ENCODE data around the gene GRN. TPM values are rescaled to one million over a fixed set of nuclear protein-coding genes. Genes with fewer than 3 reads are reported as not detected.
A peak's percentile ranks its signal among the peaks of the same experiment; 100 is the strongest.

The GRN gene
- total RNA-seq, 1 donor from 2014 or later: 327 TPM

DNA sequence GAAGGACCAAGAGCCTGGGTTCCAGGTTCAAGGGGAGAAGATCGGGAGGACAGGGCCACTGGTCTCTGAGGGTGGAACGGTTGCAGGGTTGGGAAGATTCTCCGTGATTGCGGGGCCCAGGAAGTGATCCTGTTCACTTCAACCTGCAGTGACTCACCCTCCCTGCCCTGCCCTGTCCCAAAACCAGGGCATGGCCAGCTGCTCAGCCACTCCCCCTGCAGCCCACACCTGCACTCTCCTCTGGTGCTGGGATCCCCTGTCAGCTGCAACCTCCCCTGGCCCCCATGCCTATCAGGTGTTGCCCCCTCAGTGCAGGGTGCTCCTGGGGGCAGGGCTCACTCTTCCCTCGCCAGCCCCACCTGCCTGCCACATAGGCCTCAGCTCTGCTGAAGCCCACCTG lies 35.6 kb upstream of the GRN start:
- Histone ChIP-seq H3K9me3 (ENCODE audit: insufficient read depth, low read depth, low read length) (no peaks in the 10 kb centered on the region), H3K27ac (ENCODE audit: low read depth, low read length) (no peak overlapping the region), H3K79me2 (ENCODE audit: insufficient read depth, low read length) (no peaks in the 10 kb centered on the region), H2AFZ (ENCODE audit: low read depth, low read length) (no peak overlapping the region), H3K4me1 (ENCODE audit: insufficient read depth, low read length) (peaks cover 3% of the 10 kb centered on the region), H3K4me3 (ENCODE audit: insufficient read depth, low read depth, low read length) (no peak overlapping the region), H3K4me2 (ENCODE audit: low read length) (no peak overlapping the region), H4K20me1 (ENCODE audit: insufficient read depth, low read length) (no peaks in the 10 kb centered on the region), H3K9ac (ENCODE audit: low read length) (no peak overlapping the region), H3K36me3 (ENCODE audit: insufficient read depth, low read length) (no peaks in the 10 kb centered on the region), H3K27me3 (ENCODE audit: insufficient read depth, low read length) (peaks cover 24% of the 10 kb centered on the region)
- Mint-ChIP-seq H3K27ac (ENCODE audit: unreplicated experiment) (no peak overlapping the region), H3K9me3 (ENCODE audit: unreplicated experiment) (no peaks in the 10 kb centered on the region), H3K36me3 (ENCODE audit: low read depth, unreplicated experiment) (peaks cover 2% of the 10 kb centered on the region), H3K4me1 (ENCODE audit: low read depth, unreplicated experiment) (peaks cover 4% of the 10 kb centered on the region), H3K4me3 (ENCODE audit: unreplicated experiment) (peak overlapping the region; percentile 75), H3K27me3 (ENCODE audit: low read depth, unreplicated experiment) (peaks cover 30% of the 10 kb centered on the region)
- no peak for TF ChIP-seq EZH2 (IDR thresholded peaks at IDR 0.05; ENCODE audit: insufficient read depth, low read length)
- DNase-seq (ENCODE audit: low read depth): no peak
- FAIRE-seq: no peak

DNA sequence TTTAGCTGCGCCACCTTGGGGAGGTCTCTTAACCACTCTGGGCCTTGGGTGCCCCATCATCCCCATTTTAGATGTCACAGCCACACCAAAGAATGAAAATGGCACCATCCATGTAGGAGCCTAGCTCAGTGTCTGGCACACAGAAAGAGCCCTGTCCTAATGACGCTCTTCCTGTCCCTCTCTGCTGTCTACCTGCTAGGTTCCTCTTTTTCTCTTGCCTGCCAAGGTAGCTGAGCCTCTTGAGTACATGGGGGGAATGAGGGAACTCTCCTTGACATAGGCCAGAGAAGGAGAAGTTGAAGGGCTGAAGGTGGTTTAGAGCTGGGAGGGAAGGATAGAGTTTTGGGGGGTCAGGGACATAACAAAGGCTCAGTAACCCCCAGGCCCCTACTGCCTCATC lies 34.9 kb upstream of the GRN start:
- Mint-ChIP-seq H3K4me1 (ENCODE audit: low read depth, unreplicated experiment) (peaks cover 4% of the 10 kb centered on the region), H3K36me3 (ENCODE audit: low read depth, unreplicated experiment) (peaks cover 2% of the 10 kb centered on the region), H3K27ac (ENCODE audit: unreplicated experiment) (no peak overlapping the region), H3K4me3 (ENCODE audit: unreplicated experiment) (peak overlapping the region; percentile 62), H3K27me3 (ENCODE audit: low read depth, unreplicated experiment) (peaks cover 30% of the 10 kb centered on the region), H3K9me3 (ENCODE audit: unreplicated experiment) (no peaks in the 10 kb centered on the region)
- H2AFZ ChIP-seq (ENCODE audit: low read depth, low read length): no peak overlapping the region
- FAIRE-seq (no peak), DNase-seq (ENCODE audit: low read depth) (no peak)
- H3K27ac ChIP-seq (ENCODE audit: low read depth, low read length): no peak overlapping the region
- H3K4me2 ChIP-seq (ENCODE audit: low read length): no peak overlapping the region
- TF ChIP-seq EZH2 (IDR thresholded peaks at IDR 0.05; ENCODE audit: insufficient read depth, low read length): no peak
- TF ChIP-seq, protein P1, sequence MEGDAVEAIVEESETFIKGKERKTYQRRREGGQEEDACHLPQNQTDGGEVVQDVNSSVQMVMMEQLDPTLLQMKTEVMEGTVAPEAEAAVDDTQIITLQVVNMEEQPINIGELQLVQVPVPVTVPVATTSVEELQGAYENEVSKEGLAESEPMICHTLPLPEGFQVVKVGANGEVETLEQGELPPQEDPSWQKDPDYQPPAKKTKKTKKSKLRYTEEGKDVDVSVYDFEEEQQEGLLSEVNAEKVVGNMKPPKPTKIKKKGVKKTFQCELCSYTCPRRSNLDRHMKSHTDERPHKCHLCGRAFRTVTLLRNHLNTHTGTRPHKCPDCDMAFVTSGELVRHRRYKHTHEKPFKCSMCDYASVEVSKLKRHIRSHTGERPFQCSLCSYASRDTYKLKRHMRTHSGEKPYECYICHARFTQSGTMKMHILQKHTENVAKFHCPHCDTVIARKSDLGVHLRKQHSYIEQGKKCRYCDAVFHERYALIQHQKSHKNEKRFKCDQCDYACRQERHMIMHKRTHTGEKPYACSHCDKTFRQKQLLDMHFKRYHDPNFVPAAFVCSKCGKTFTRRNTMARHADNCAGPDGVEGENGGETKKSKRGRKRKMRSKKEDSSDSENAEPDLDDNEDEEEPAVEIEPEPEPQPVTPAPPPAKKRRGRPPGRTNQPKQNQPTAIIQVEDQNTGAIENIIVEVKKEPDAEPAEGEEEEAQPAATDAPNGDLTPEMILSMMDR (IDR thresholded peaks at IDR 0.05; ENCODE audit: insufficient read depth, low read depth, low read length): no peak
- no peak overlapping the region for H3K9ac ChIP-seq (ENCODE audit: low read length)
- peaks cover 3% of the 10 kb centered on the region for H3K4me1 ChIP-seq (ENCODE audit: insufficient read depth, low read length)
- H3K36me3 ChIP-seq (ENCODE audit: insufficient read depth, low read length): no peaks in the 10 kb centered on the region
- no peaks in the 10 kb centered on the region for H3K9me3 ChIP-seq (ENCODE audit: insufficient read depth, low read depth, low read length)
- no peaks in the 10 kb centered on the region for H4K20me1 ChIP-seq (ENCODE audit: insufficient read depth, low read length)
- H3K4me3 ChIP-seq (ENCODE audit: insufficient read depth, low read depth, low read length): no peak overlapping the region
- peaks cover 24% of the 10 kb centered on the region for H3K27me3 ChIP-seq (ENCODE audit: insufficient read depth, low read length)
- no peaks in the 10 kb centered on the region for H3K79me2 ChIP-seq (ENCODE audit: insufficient read depth, low read length)

DNA sequence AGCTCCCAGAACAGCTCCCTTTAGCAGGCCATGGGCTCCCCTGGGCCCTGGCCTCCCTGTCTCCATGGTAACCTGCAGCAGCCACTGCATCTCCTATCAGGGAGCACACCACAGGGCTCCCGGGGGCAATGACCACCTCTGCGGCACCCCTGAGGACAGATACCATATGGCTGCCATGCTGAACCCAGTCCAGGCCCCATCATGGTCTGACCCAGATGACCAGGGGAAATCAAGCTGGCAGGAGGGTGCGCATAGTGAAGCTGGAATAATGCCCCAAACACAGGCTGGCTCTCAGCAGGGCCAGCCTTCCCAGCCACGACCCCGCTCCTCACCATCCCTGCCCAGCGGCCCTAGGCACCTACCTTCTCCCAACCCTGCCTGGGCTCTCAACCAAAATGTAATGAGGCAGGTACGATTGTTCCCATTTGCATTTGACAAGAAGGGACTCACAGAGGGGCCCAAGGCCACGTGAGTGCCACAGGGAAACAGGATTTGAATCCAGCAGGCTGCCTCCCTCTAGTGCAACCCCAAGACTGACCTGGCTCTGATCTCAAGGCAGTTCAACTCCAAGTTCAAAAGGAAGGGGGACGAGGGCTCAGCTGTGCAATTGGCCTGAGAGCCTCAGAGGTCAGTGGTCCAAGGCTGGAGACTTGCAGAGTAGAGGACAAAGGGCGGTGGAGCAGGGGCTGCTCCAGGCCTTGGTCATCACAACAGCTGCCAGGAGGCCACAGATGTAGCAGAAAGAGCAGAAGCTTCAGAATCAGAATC lies 34.3 kb upstream of the GRN start:
- no peaks in the 10 kb centered on the region for H3K9me3 Mint-ChIP-seq (ENCODE audit: unreplicated experiment)

More for the DNA sequence above, 34.3 kb upstream of the GRN start:
- Histone ChIP-seq H3K36me3 (ENCODE audit: insufficient read depth, low read length) (no peaks in the 10 kb centered on the region), H3K27me3 (ENCODE audit: insufficient read depth, low read length) (peaks cover 26% of the 10 kb centered on the region), H3K27ac (ENCODE audit: low read depth, low read length) (no peak overlapping the region), H3K9ac (ENCODE audit: low read length) (no peak overlapping the region), H2AFZ (ENCODE audit: low read depth, low read length) (no peak overlapping the region), H4K20me1 (ENCODE audit: insufficient read depth, low read length) (peaks cover 3% of the 10 kb centered on the region), H3K4me3 (ENCODE audit: insufficient read depth, low read depth, low read length) (no peak overlapping the region), H3K9me3 (ENCODE audit: insufficient read depth, low read depth, low read length) (no peaks in the 10 kb centered on the region), H3K4me2 (ENCODE audit: low read length) (no peak overlapping the region), H3K4me1 (ENCODE audit: insufficient read depth, low read length) (peaks cover 3% of the 10 kb centered on the region), H3K79me2 (ENCODE audit: insufficient read depth, low read length) (no peaks in the 10 kb centered on the region)
- Mint-ChIP-seq H3K27me3 (ENCODE audit: low read depth, unreplicated experiment) (peaks cover 34% of the 10 kb centered on the region), H3K36me3 (ENCODE audit: low read depth, unreplicated experiment) (peaks cover 2% of the 10 kb centered on the region), H3K4me1 (ENCODE audit: low read depth, unreplicated experiment) (peaks cover 4% of the 10 kb centered on the region), H3K27ac (ENCODE audit: unreplicated experiment) (peak overlapping the region; percentile 27), H3K4me3 (ENCODE audit: unreplicated experiment) (peak overlapping the region; percentile 34)
- DNase-seq (ENCODE audit: low read depth) (no peak), FAIRE-seq (no peak)
- TF ChIP-seq, protein P1 (IDR thresholded peaks at IDR 0.05; ENCODE audit: insufficient read depth, low read depth, low read length): no peak
- no peak for TF ChIP-seq EZH2 (IDR thresholded peaks at IDR 0.05; ENCODE audit: insufficient read depth, low read length)

Measured in astrocyte (in vitro differentiated cells and primary cell).